Mucosa of descending colon (tissue), 3 donors: Measurements from ENCODE around the gene CCNDBP1. TPM values are rescaled to one million over a fixed set of nuclear protein-coding genes. Genes with fewer than 3 reads are reported as not detected.
A peak's percentile ranks its signal among the peaks of the same experiment; 100 is the strongest.
"Not testable (repeated sequence)": the region's sequence is repeated elsewhere in the genome, so short reads cannot be mapped to it uniquely, and the experiment has no call there.

Experiments used
- ATAC-seq: fragments of 200-7000 bp; cut with Tn5 transposase; one replicate; pipeline ENCODE4 v1.9.1; 2020; ENCODE audit warnings: mild to moderate bottlenecking, moderate library complexity
- DNase-seq, 3 donors: peaks; one replicate each; pipeline ENCODE4 v3.0.0-alpha.2; 2020
- H3K36me3 ChIP-seq: fragments of 200-600 bp; one replicate; pipeline ENCODE4 v1.8.0; 2021; ENCODE audit warnings: low read depth, mild to moderate bottlenecking
- H3K4me1 ChIP-seq: fragments of 200-600 bp; one replicate; pipeline ENCODE4 v1.8.0; 2021; ENCODE audit warnings: low read depth, mild to moderate bottlenecking
- H3K4me3 ChIP-seq: fragments of 200-600 bp; one replicate; pipeline ENCODE4 v1.8.0; 2021; ENCODE audit warnings: mild to moderate bottlenecking
- H3K9me3 ChIP-seq: fragments of 200-600 bp; one replicate; pipeline ENCODE4 v1.8.0; 2021; ENCODE audit warnings: mild to moderate bottlenecking
- CTCF ChIP-seq: fragments of 200-600 bp; IDR thresholded peaks from one replicate; pipeline ENCODE4 v1.8.0; 2022; ENCODE audit warnings: antibody characterized with exemption, mild to moderate bottlenecking
- intact Hi-C, 2 donors: fragments of 100-400 bp; cut with DNase I in 1 of 2; cut with micrococcal nuclease in 1 of 2; formaldehyde crosslinking; loops; one replicate each; pipeline versions ENCODE4 v1.11.0 to v1.11.1; 2022; cut with DNase I, micrococcal nuclease
- total RNA-seq, 3 donors: library from RNA; stranded (reverse); fragmentation: NEBNext Ultra II Directional in 2 of 3; extraction: Animal tissue kit (Norgen Biotek cat#: 25700) in 2 of 3; gene quantifications; one replicate each; pipeline versions ENCODE4 v1.2.1 to v1.2.4, GENCODE V29; 2021 to 2023
- donor health status: DM: no; HTN: no; CAD: no; lungs with moderate emphysema.
- donor health status: DM: no; HTN: no; CAD: no.
- donor health status: DM: no; HTN: yes; CAD: no.

CCNDBP1 gene
- total RNA-seq, 3 donors from 2014 or later, result 45.5 to 75.2 (median 54.6) TPM

GRCh38 chr15:43169888-43170287 is 15.3 kb upstream of the CCNDBP1 start:
- H3K36me3 ChIP-seq, result no peaks in the 10 kb centered on the region
- no peak for ATAC-seq
- no peaks in the 10 kb centered on the region for H3K4me1 ChIP-seq
- H3K9me3 ChIP-seq, result no peaks in the 10 kb centered on the region
- intact Hi-C loops, result no loop called here
- no peak for DNase-seq
- no peak overlapping the region for H3K4me3 ChIP-seq
- no peak for TF ChIP-seq CTCF

DNA sequence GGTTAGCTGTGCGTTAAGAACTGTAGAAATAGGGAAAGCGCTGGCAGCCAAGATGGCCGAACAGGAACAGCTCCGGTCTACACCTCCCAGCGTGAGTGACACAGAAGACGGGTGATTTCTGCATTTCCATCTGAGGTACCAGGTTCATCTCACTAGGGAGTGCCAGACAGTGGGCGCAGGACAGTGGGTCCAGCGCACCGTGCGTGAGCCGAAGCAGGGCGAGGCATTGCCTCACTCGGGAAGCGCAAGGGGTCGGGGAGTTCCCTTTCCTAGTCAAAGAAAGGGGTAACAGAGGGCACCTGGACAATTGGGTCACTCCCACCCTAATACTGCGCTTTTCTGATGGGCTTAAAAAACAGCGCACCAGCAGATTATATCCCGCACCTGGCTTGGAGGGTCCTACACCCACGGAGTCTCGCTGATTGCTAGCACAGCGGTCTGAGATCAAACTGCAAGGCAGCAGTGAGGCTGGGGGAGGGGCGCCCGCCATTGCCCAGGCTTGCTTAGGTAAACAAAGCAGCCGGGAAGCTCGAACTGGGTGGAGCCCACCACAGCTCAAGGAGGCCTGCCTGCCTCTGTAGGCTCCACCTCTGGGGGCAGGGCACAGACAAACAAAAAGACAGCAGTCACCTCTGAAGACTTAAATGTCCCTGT is 9.4 kb upstream of the CCNDBP1 start:
- DNase-seq, H3K4me1 ChIP-seq, H3K36me3 ChIP-seq, intact Hi-C loops, ATAC-seq, H3K4me3 ChIP-seq, H3K9me3 ChIP-seq: not testable (repeated sequence)

DNA sequence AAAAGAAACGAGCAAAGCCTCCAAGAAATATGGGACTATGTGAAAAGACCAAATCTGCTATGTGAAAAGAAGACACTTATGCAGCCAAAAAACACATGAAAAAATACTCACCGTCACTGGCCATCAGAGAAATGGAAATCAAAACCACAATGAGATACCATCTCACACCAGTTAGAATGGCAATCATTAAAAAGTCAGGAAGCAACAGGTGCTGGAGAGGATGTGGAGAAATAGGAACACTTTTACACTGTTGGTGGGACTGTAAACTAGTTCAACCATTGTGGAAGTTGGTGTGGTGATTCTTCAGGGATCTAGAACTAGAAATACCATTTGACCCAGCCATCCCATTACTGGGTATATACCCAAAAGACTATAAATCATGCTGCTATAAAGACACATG is 8.1 kb upstream of the CCNDBP1 start:
- DNase-seq, H3K9me3 ChIP-seq, H3K4me1 ChIP-seq, ATAC-seq, H3K36me3 ChIP-seq, intact Hi-C loops, H3K4me3 ChIP-seq: not testable (repeated sequence)

- no peak for TF ChIP-seq CTCF
- intact Hi-C loops, result no loop called here
- Histone ChIP-seq H3K9me3 (no peaks in the 10 kb centered on the region), H3K4me1 (peaks cover 13% of the 10 kb centered on the region), H3K4me3 (no peak overlapping the region), H3K36me3 (no peaks in the 10 kb centered on the region)
- no peak for ATAC-seq
- DNase-seq, result no peak
Measured at GRCh38 chr15:43183270-43183669, 1.9 kb upstream of the CCNDBP1 start.

- no peaks in the 10 kb centered on the region for H3K9me3 ChIP-seq
- H3K36me3 ChIP-seq, result no peaks in the 10 kb centered on the region
- DNase-seq, result no peak
- no peak overlapping the region for H3K4me3 ChIP-seq
- intact Hi-C loops, result no loop called here
- H3K4me1 ChIP-seq, result peaks cover 13% of the 10 kb centered on the region
- no peak for ATAC-seq
- no peak for TF ChIP-seq CTCF
Measured at GRCh38 chr15:43184407-43185124, 637 bp upstream of the CCNDBP1 start.

DNA sequence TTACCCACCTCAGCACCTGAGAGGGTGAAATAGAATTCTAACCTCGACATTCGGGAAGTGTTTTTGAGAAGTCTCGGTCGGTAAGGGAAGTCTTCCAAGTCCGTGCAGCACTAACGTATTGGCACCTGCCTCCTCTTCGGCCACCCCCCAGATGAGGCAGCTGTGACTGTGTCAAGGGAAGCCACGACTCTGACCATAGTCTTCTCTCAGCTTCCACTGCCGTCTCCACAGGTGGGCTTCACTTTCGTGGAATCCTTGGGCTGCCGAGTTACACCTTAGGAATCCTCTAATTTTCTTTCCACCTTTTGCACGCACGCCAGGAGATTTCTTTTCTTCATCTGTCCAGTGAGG is 775 bp downstream of the CCNDBP1 start:
- Histone ChIP-seq H3K4me1 (peaks cover 13% of the 10 kb centered on the region), H3K4me3 (peak overlapping the region; percentile 67), H3K9me3 (no peaks in the 10 kb centered on the region), H3K36me3 (no peaks in the 10 kb centered on the region)
- intact Hi-C loops, result no loop called here
- ATAC-seq (peak; percentile 43), DNase-seq (no peak)
- no peak for TF ChIP-seq CTCF
